ENCODE data around the gene MCTP2.

DNA sequence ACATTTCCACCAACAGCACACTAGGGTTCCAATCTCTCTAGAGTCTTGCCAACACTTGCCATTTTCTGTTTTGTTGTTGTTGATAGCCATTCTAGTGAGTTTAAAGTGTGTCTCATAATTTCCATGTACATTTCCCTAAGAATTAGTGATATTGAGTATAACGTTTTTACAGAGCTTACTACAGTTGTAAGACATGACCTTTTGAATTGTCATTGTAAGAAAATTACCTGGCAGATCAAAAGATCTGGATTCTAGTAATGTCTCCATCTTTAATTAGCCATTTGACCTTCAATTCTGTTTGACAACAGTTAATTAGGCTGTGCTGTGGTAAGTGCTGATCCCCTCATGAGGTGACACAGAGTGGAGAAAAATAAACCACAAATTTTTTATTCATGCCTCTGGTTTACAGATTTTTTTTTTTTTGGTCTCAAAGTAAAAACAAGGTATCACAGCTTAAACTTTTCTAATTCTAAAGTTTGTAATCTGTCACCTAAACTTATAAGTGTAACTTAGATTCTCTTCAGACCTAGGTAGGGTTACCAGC is 20.9 kb downstream of the MCTP2 start:
- no peak for TF ChIP-seq POLR2AphosphoS5 (IDR thresholded peaks at IDR 0.05; ENCODE audit: low read depth)
- TF ChIP-seq, protein P1, sequence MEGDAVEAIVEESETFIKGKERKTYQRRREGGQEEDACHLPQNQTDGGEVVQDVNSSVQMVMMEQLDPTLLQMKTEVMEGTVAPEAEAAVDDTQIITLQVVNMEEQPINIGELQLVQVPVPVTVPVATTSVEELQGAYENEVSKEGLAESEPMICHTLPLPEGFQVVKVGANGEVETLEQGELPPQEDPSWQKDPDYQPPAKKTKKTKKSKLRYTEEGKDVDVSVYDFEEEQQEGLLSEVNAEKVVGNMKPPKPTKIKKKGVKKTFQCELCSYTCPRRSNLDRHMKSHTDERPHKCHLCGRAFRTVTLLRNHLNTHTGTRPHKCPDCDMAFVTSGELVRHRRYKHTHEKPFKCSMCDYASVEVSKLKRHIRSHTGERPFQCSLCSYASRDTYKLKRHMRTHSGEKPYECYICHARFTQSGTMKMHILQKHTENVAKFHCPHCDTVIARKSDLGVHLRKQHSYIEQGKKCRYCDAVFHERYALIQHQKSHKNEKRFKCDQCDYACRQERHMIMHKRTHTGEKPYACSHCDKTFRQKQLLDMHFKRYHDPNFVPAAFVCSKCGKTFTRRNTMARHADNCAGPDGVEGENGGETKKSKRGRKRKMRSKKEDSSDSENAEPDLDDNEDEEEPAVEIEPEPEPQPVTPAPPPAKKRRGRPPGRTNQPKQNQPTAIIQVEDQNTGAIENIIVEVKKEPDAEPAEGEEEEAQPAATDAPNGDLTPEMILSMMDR (IDR thresholded peaks at IDR 0.05; ENCODE audit: insufficient read depth, low read length): no peak
